Prostate gland (tissue), 2 donors: Measurements from ENCODE around the gene TECPR2. TPM values are rescaled to one million over a fixed set of nuclear protein-coding genes. Genes with fewer than 3 reads are reported as not detected.

Experiments
- DNase-seq: peaks from one replicate; pipeline ENCODE4 v3.0.0-alpha.2; 2019; ENCODE audit warnings: low spot score
- H3K27ac ChIP-seq, 2 donors: fragments of 200-600 bp; sonication (generic); 2 replicates each; pipeline ENCODE4 v1.5.1; 2017 to 2019
- H3K27me3 ChIP-seq: fragments of 200-600 bp; sonication (generic); replicated peaks from 2 replicates; pipeline ENCODE4 v1.5.1; 2019; ENCODE audit not compliant: insufficient read depth
- H3K36me3 ChIP-seq, 2 donors: fragments of 200-600 bp; sonication (generic); 1 replicate in 1 of 2; 2 replicates in 1 of 2; pipeline versions ENCODE4 v1.5.1 to v1.8.1; 2017 to 2019
- H3K4me1 ChIP-seq: fragments of 200-600 bp; sonication (generic); replicated peaks from 2 replicates; pipeline ENCODE4 v1.5.1; 2019
- H3K4me3 ChIP-seq, 2 donors: fragments of 200-600 bp; sonication (generic); 2 replicates each; pipeline ENCODE4 v1.5.1; 2017 to 2019
- H3K9me3 ChIP-seq: fragments of 200-600 bp; sonication (generic); 2 replicates; pipeline ENCODE4 v1.5.1; 2017
- CTCF ChIP-seq, 4 experiments: fragments of 200-600 bp in 2 of 4; fragments of 450-650 bp in 2 of 4; sonication (generic) in 2 of 4; IDR thresholded peaks; 1 replicate in 3 of 4; 2 replicates in 1 of 4; pipeline ENCODE4 v1.5.1; 2016 to 2019; ENCODE audit warnings: antibody characterized with exemption in 4 of 4, mild to moderate bottlenecking in 2 of 4, moderate library complexity in 2 of 4
- POLR2A ChIP-seq: fragments of 450-650 bp; IDR thresholded peaks from one replicate; pipeline ENCODE4 v1.6.1; 2016; ENCODE audit warnings: antibody characterized with exemption, mild to moderate bottlenecking
- POLR2AphosphoS5 ChIP-seq: sonication (generic); formaldehyde crosslinking; IDR thresholded peaks from one replicate; pipeline ENCODE4 v1.6.1; 2017; ENCODE audit warnings: antibody characterized with exemption
- WGBS: methylation state at CpG from one replicate; pipeline ENCODE4 v1.1.5; 2018; 5-methylcytosine and 5-hydroxymethylcytosine counted together
- intact Hi-C: fragments of 100-400 bp; cut with DNase I; formaldehyde crosslinking; loops from one replicate; pipeline ENCODE4 v1.14.2; 2022
- total RNA-seq, 2 donors: library from RNA; depleted of rRNA; stranded (reverse); fragments of >200 nt; gene quantifications; one replicate each; pipeline ENCODE4 v1.1.0, GENCODE V29; 2016

The TECPR2 gene
- total RNA-seq, 2 donors from 2014 or later, result 12.9 to 45.0 TPM

DNA sequence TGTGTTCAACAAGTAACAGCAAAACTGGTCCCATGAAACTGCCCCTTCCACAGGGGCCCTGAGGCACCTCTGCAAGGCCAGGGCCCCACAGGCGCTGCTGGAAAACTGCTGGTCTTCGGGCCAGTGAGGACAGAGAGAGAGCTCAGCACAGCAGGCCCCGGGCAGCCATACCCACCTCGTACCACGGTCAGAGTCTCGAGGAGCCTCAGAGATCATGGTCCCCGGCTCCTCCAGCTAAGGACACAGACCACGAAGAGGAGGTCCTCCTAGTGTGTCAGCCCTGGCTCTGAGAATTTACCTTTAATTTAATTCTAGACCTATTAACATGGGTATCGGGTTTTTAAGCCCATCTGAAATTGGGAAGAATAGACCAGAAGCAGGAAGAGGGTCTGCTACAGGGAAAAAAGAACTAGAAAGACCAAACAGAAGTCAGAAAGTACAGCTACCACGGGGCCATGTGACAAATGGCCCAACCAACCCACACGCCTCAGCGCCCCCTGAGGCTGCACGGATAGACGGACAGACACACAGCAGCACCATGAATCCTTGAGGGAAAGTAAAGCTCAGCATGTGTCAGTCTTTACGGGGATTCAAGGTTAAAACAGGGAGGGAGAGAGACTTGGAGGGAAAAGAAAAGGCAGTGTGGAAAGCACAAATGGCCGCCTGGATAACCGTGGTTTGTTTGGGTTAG is 123.9 kb downstream of the TECPR2 start:
- H3K4me3 ChIP-seq, result no peak overlapping the region
- no peaks in the 10 kb centered on the region for H3K9me3 ChIP-seq
- no peak for DNase-seq
- H3K27ac ChIP-seq, result no peak overlapping the region
- no peaks in the 10 kb centered on the region for H3K27me3 ChIP-seq
- no peaks in the 10 kb centered on the region for H3K36me3 ChIP-seq
- TF ChIP-seq POLR2AphosphoS5 (no peak), POLR2A (no peak), CTCF (IDR thresholded peaks at IDR 0.05) (no peak)
- 72% methylated on average over 17 of the region's 17 CpGs for WGBS
- no peaks in the 10 kb centered on the region for H3K4me1 ChIP-seq
- intact Hi-C loops, result no loop called here

DNA sequence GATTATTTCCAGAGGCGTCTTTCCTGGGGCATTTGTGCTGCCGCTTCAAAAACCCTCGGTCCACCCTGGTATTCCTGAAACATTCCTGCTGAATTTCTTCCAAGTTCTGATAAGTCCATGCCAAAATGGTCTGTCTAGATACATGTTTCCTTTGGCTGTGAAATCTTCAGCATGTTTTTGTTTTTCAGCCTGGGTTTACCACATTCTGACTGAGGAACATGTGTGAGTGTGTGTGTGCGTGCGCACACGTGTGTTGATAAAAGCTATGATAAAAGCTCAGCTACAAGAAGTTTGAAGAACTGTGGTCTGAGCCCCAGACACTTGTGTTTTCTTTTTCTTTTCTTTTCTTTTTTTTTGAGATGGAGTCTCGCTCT is 124.5 kb downstream of the TECPR2 start:
- Histone ChIP-seq H3K4me1 (no peaks in the 10 kb centered on the region), H3K9me3 (no peaks in the 10 kb centered on the region), H3K36me3 (no peaks in the 10 kb centered on the region), H3K4me3 (no peak overlapping the region), H3K27ac (no peak overlapping the region), H3K27me3 (no peaks in the 10 kb centered on the region)
- TF ChIP-seq POLR2AphosphoS5 (no peak), POLR2A (no peak), CTCF (IDR thresholded peaks at IDR 0.05) (no peak)
- no peak for DNase-seq
- 56% methylated on average over 7 of the region's 7 CpGs for WGBS
- intact Hi-C loops, result no loop called here

- TF ChIP-seq POLR2A (no peak), CTCF (IDR thresholded peaks at IDR 0.05) (no peak), POLR2AphosphoS5 (no peak)
- DNase-seq, result no peak
- Histone ChIP-seq H3K9me3 (no peaks in the 10 kb centered on the region), H3K27me3 (no peaks in the 10 kb centered on the region), H3K36me3 (no peaks in the 10 kb centered on the region), H3K4me1 (no peaks in the 10 kb centered on the region), H3K4me3 (no peak overlapping the region), H3K27ac (no peak overlapping the region)
- 88% methylated on average over 18 of the region's 18 CpGs for WGBS
- intact Hi-C loops, result no loop called here
These were observed 127.7 kb downstream of the TECPR2 start for GRCh38 chr14:102490456-102490855.

- no peak overlapping the region for H3K4me3 ChIP-seq
- TF ChIP-seq POLR2A (no peak), POLR2AphosphoS5 (no peak), CTCF (IDR thresholded peaks at IDR 0.05) (no peak)
- H3K27ac ChIP-seq, result no peak overlapping the region
- H3K9me3 ChIP-seq, result no peaks in the 10 kb centered on the region
- H3K36me3 ChIP-seq, result no peaks in the 10 kb centered on the region
- H3K4me1 ChIP-seq, result no peaks in the 10 kb centered on the region
- no peak for DNase-seq
- 44% methylated on average over 3 of the region's 3 CpGs for WGBS
- intact Hi-C loops, result no loop called here
- H3K27me3 ChIP-seq, result no peaks in the 10 kb centered on the region
These were observed 128.6 kb downstream of the TECPR2 start for GRCh38 chr14:102491366-102491765.

GRCh38 chr14:102491786-102492530 is 129.2 kb downstream of the TECPR2 start:
- intact Hi-C loops, result no loop called here
- H3K27ac ChIP-seq, result no peak overlapping the region
- no peaks in the 10 kb centered on the region for H3K36me3 ChIP-seq
- no peaks in the 10 kb centered on the region for H3K9me3 ChIP-seq
- WGBS, result 86% methylated on average over 5 of the region's 7 CpGs
- no peak overlapping the region for H3K4me3 ChIP-seq
- DNase-seq, result no peak
- TF ChIP-seq CTCF (IDR thresholded peaks at IDR 0.05), result no peak
- no peaks in the 10 kb centered on the region for H3K27me3 ChIP-seq
- H3K4me1 ChIP-seq, result no peaks in the 10 kb centered on the region
